Neural crest cell (in vitro differentiated cells): Measurements from ENCODE around the gene PSMB2. TPM values are rescaled to one million over a fixed set of nuclear protein-coding genes. Genes with fewer than 3 reads are reported as not detected.
"Not testable (repeated sequence)": the region's sequence is repeated elsewhere in the genome, so short reads cannot be mapped to it uniquely, and the experiment has no call there.

ENCODE experiments used
- DNase-seq: peaks from one replicate; pipeline ENCODE4 v3.0.0; 2021; ENCODE audit warnings: low read depth, mixed read lengths, low spot score
- H3K27ac Mint-ChIP-seq: one replicate; pipeline ENCODE4 v1.8.0; 2021; ENCODE audit warnings: mild to moderate bottlenecking, mixed read lengths; ENCODE audit not compliant: unreplicated experiment
- H3K27me3 Mint-ChIP-seq: 2 replicates; pipeline ENCODE4 v1.8.0; 2021; ENCODE audit warnings: low read depth, mild to moderate bottlenecking, mixed read lengths
- H3K36me3 Mint-ChIP-seq: 2 replicates; pipeline ENCODE4 v1.8.0; 2021; ENCODE audit warnings: low read depth, mild to moderate bottlenecking, mixed read lengths
- H3K4me1 Mint-ChIP-seq: 2 replicates; pipeline ENCODE4 v1.8.0; 2021; ENCODE audit warnings: mixed read lengths
- H3K4me3 Mint-ChIP-seq: one replicate; pipeline ENCODE4 v1.8.0; 2021; ENCODE audit warnings: mild to moderate bottlenecking, mixed read lengths
- H3K9me3 Mint-ChIP-seq: 2 replicates; pipeline ENCODE4 v1.8.0; 2021; ENCODE audit warnings: mixed read lengths
- total RNA-seq: library from RNA; stranded (reverse); gene quantifications from 2 replicates; pipeline ENCODE4 v1.2.1, GENCODE V29; 2021
- TF ChIP-seq, protein P1 (sequence below): fragments of 200-600 bp; sonication (generic); conservative IDR thresholded peaks from 2 replicates; pipeline ENCODE4 v1.5.0; 2021; ENCODE audit warnings: antibody characterized with exemption, mild to moderate bottlenecking

PSMB2 gene
- total RNA-seq, 1 donor from 2014 or later: 104 TPM

DNA sequence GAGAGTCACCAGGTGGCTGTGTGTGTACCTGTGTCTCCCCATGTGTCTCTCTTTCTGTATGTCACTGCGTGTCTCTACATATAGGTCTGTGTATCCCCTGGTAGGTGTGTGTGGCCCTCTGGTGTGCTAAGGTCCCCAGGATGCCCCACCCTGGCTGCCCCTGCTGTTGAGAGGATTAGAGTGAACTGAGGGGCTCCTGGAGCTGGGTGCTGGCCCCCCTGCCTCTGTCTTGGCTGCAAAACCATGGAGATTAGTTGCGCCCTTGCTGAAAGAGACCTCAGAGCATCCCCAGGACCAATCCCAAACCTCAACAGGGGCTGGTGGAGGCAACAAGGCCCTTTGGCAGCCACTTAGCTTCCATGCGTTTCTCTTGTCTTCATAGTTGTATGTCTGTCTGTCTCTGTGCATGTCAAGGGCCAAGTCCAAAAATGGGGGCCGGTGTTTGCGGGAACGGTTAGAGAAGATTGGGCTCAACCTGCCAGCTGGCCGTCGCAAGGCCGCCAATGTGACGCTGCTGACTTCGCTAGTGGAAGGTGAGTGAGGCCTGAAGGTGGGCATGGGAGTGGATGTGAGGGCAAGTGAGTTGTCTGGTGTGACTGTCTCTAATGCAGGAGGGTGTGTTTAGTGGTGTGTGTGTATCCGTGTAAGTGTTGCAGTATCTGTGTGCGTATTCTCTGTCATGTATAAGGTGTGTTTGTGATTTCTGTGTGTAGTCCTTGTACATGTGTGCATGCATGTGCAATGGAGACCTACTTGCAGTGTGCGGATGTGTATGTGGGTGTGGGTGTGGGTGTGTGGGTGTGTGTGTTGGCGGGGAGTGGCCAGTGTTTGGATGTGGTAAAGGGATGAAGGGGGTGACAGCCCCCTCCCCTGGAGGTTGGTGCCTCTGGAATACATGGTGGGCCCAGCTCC, 51.6 kb downstream of the PSMB2 start:
- no peaks in the 10 kb centered on the region for H3K27me3 Mint-ChIP-seq
- TF ChIP-seq, protein P1, sequence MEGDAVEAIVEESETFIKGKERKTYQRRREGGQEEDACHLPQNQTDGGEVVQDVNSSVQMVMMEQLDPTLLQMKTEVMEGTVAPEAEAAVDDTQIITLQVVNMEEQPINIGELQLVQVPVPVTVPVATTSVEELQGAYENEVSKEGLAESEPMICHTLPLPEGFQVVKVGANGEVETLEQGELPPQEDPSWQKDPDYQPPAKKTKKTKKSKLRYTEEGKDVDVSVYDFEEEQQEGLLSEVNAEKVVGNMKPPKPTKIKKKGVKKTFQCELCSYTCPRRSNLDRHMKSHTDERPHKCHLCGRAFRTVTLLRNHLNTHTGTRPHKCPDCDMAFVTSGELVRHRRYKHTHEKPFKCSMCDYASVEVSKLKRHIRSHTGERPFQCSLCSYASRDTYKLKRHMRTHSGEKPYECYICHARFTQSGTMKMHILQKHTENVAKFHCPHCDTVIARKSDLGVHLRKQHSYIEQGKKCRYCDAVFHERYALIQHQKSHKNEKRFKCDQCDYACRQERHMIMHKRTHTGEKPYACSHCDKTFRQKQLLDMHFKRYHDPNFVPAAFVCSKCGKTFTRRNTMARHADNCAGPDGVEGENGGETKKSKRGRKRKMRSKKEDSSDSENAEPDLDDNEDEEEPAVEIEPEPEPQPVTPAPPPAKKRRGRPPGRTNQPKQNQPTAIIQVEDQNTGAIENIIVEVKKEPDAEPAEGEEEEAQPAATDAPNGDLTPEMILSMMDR: no peak
- no peaks in the 10 kb centered on the region for H3K9me3 Mint-ChIP-seq
- peaks cover 4% of the 10 kb centered on the region for H3K4me1 Mint-ChIP-seq
- no peak overlapping the region for H3K27ac Mint-ChIP-seq
- H3K4me3 Mint-ChIP-seq: no peak overlapping the region
- peaks cover 3% of the 10 kb centered on the region for H3K36me3 Mint-ChIP-seq
- no peak for DNase-seq

DNA sequence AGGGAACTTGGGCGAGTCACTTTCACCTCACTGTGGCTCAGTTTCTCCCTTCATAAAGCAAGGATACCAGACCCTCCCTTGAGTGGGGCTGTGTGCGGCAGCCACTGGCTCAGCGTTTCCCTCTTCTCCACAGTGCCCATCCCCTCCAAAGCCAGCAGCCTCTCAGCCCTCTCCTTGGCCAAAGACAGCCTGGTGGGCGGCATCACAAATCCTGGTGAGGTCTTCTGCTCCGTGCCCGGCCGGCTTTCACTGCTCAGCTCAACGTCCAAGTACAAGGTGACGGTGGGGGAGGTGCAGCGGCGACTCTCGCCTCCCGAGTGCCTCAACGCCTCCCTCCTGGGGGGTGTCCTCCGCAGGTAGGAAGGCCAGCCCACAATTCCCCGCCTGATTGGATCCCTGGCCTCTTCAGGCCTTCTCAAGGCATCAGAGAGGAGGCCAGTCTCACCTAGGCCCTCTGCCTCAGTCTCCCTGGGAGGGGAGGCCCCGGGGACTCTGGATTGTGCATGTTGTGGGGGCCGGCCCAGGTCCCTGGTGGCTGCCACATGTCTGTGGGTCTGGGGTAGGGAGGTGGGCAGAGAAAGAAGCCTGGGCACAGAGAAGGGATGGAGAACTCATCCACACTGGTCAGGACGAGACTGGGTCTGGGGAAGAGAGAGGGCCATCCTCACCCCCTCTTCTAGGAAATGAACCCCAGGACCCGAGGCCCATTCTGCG, 53.0 kb downstream of the PSMB2 start:
- H3K27me3 Mint-ChIP-seq: no peaks in the 10 kb centered on the region
- H3K9me3 Mint-ChIP-seq: no peaks in the 10 kb centered on the region
- TF ChIP-seq, protein P1: no peak
- H3K4me3 Mint-ChIP-seq: no peak overlapping the region
- peak overlapping the region; percentile 12 for H3K27ac Mint-ChIP-seq
- DNase-seq: no peak
- H3K4me1 Mint-ChIP-seq: no peaks in the 10 kb centered on the region
- peaks cover 3% of the 10 kb centered on the region for H3K36me3 Mint-ChIP-seq

DNA sequence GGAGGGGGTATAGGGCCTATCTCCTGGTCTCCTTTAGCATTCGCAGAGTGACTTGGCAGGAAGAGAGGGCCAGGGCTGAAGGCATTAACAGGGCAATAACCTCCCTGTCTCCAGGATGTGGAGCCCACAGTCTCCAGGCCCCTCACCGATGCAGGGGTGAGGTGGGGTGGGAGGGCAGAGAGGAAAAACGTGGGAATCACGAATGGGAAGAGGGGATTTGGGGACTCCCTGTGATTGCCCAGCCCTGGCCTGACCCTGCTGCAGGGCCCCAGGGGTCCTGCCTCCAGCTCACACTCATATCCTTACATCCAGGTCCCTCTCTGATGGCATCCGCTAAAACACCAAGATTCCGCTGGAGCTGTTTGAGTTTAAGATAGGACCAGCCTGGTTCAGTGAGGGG, 53.6 kb downstream of the PSMB2 start:
- no peak overlapping the region for H3K27ac Mint-ChIP-seq
- H3K27me3 Mint-ChIP-seq: no peaks in the 10 kb centered on the region
- no peaks in the 10 kb centered on the region for H3K9me3 Mint-ChIP-seq
- DNase-seq: no peak
- H3K4me3 Mint-ChIP-seq: no peak overlapping the region
- H3K36me3 Mint-ChIP-seq: peaks cover 3% of the 10 kb centered on the region
- H3K4me1 Mint-ChIP-seq: no peaks in the 10 kb centered on the region
- TF ChIP-seq, protein P1: no peak

DNA sequence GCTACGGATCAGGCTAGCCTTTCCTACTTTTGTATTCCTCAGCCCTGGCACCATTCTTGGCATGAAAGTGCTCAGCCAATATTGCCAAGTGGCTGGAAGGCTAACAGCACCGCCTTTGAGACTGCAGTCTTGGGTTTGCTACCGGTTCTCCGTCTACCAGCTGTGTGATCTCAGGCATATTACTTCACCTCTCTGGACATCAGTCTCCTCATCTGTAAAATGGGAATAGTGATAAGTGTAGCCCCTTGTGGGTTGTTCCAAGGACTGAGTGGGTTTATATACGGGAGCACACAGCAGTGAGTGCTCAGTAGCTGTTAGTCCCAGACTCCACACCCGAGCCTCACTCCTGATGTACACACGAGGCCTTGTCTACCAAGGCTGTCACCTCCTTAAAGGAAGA, 54.5 kb downstream of the PSMB2 start:
- Mint-ChIP-seq H3K4me1 (no peaks in the 10 kb centered on the region), H3K36me3 (peaks cover 3% of the 10 kb centered on the region), H3K27me3 (no peaks in the 10 kb centered on the region), H3K27ac (no peak overlapping the region), H3K9me3 (no peaks in the 10 kb centered on the region), H3K4me3 (no peak overlapping the region)
- no peak for DNase-seq
- TF ChIP-seq, protein P1: no peak

DNA sequence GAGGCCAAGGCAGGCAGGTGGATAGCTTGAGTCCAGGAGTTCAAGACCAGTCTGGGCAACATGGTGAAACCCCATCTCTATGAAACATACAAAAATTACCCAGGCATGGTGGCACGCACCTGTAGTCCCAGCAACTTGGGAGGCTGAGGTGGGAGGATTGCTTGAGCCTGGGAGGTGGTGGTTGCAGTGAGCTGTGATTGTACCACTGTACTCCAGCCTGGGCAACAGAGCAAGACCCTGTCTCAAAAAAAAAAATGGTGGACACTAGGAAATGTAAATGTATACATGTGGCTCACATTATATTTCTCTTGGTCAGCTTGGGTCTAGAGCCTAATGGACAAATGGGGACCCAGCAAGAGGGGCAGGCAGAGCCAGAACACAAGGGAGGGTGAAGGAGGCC, 55.5 kb downstream of the PSMB2 start:
- H3K27ac Mint-ChIP-seq, H3K4me1 Mint-ChIP-seq, H3K4me3 Mint-ChIP-seq, H3K27me3 Mint-ChIP-seq, H3K9me3 Mint-ChIP-seq, H3K36me3 Mint-ChIP-seq, DNase-seq: not testable (repeated sequence)

DNA sequence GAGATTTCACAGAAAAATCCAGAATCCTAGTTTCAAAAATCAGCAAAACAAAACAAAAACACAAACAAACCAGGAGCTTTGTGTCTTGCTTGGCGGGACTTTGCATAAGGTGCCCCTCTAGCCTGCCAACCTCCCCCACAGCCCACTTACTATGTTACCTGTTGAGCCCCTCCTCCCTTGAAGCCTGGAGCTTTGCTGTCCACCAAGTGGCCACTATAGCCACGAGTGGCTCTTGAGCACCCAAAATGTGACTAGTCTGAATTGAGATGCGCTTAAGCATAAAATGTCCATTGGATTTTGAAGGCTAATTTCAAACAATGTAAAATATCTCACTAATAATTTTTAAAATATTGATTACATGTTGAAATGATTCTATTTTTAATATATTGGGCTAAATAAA, 56.0 kb downstream of the PSMB2 start:
- no peaks in the 10 kb centered on the region for H3K36me3 Mint-ChIP-seq
- H3K9me3 Mint-ChIP-seq: no peaks in the 10 kb centered on the region
- H3K4me1 Mint-ChIP-seq: no peaks in the 10 kb centered on the region
- H3K4me3 Mint-ChIP-seq: no peak overlapping the region
- no peaks in the 10 kb centered on the region for H3K27me3 Mint-ChIP-seq
- H3K27ac Mint-ChIP-seq: no peak overlapping the region
- TF ChIP-seq, protein P1: no peak
- no peak for DNase-seq

DNA sequence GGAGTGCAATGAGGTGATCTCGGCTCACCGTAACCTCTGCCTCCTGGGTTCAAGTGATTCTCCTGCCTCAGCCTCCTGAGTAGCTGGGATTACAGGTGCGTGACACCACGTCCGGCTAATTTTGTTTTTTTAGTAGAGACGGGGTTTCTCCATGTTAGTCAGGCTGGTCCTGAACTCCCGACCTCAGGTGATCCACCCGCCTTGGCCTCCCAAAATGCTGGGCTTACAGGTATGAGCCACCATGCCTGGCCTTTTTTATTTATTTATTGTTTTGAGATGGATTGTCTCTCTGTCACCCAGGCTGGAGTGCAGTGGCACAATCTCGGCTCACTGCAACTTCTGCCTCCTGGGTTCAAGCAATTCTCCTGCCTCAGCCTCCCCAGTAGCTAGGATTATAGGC, 59.7 kb downstream of the PSMB2 start:
- not testable (repeated sequence) for DNase-seq, H3K4me3 Mint-ChIP-seq, H3K4me1 Mint-ChIP-seq, H3K36me3 Mint-ChIP-seq, H3K9me3 Mint-ChIP-seq, H3K27ac Mint-ChIP-seq
- H3K27me3 Mint-ChIP-seq: peaks cover 29% of the 10 kb centered on the region
